Liver (tissue), 9 donors: ENCODE measurements around the gene DERL2. TPM values are rescaled to one million over a fixed set of nuclear protein-coding genes. Genes with fewer than 3 reads are reported as not detected.
A peak's percentile ranks its signal among the peaks of the same experiment; 100 is the strongest.

Experiments used
- DNase-seq: peaks from one replicate; pipeline ENCODE4 v3.0.0-alpha.2; 2017; ENCODE audit warnings: low spot score
- H3K27ac ChIP-seq, 2 donors: one replicate each; pipeline ENCODE4 v1.7.0; 2013; ENCODE audit warnings: inconsistent platforms in 2 of 2, low read length in 2 of 2, control low read depth in 1 of 2, low read depth in 1 of 2, mild to moderate bottlenecking in 1 of 2
- H3K27me3 ChIP-seq, 4 donors: one replicate each; pipeline versions ENCODE4 v1.6.1 to v1.7.0; 2013; ENCODE audit warnings: low read length in 3 of 4, inconsistent platforms in 1 of 4, mild to moderate bottlenecking in 1 of 4, moderate library complexity in 1 of 4; ENCODE audit not compliant: control insufficient read depth in 4 of 4, insufficient read depth in 4 of 4
- H3K36me3 ChIP-seq, 4 donors: one replicate each; pipeline versions ENCODE4 v1.6.1 to v1.7.0; 2013; ENCODE audit warnings: low read length in 3 of 4, mild to moderate bottlenecking in 3 of 4, low read depth in 1 of 4, moderate library complexity in 1 of 4; ENCODE audit not compliant: control insufficient read depth in 4 of 4, insufficient read depth in 3 of 4
- H3K4me1 ChIP-seq, 4 donors: one replicate each; pipeline versions ENCODE4 v1.6.1 to v1.7.0; 2013; ENCODE audit warnings: low read length in 3 of 4, mild to moderate bottlenecking in 3 of 4, moderate library complexity in 1 of 4; ENCODE audit not compliant: control insufficient read depth in 4 of 4, insufficient read depth in 4 of 4
- H3K4me3 ChIP-seq, 3 donors: one replicate each; pipeline versions ENCODE4 v1.6.1 to v1.7.0; 2013; ENCODE audit warnings: low read length in 3 of 3, control low read depth in 1 of 3, low read depth in 1 of 3, mild to moderate bottlenecking in 1 of 3
- H3K9ac ChIP-seq, 2 donors: one replicate each; pipeline ENCODE4 v1.7.0; 2013; ENCODE audit warnings: low read length in 2 of 2, mild to moderate bottlenecking in 2 of 2, moderate library complexity in 2 of 2, control low read depth in 1 of 2, low read depth in 1 of 2
- H3K9me3 ChIP-seq, 4 donors: one replicate each; pipeline versions ENCODE4 v1.6.1 to v1.7.0; 2013; ENCODE audit warnings: low read length in 3 of 4; ENCODE audit not compliant: control insufficient read depth in 4 of 4
- ATF3 ChIP-seq: IDR thresholded peaks from 2 replicates; pipeline ENCODE4 v1.6.1; 2016; ENCODE audit warnings: antibody characterized with exemption
- FOXA1 ChIP-seq: IDR thresholded peaks from 2 replicates; pipeline ENCODE4 v1.6.1; 2016; ENCODE audit warnings: antibody characterized with exemption
- HNF4A ChIP-seq, 2 donors: conservative IDR thresholded peaks; 2 replicates each; pipeline ENCODE4 v1.6.1; 2016; ENCODE audit warnings: antibody characterized with exemption in 2 of 2, mild to moderate bottlenecking in 2 of 2
- HNF4G ChIP-seq: IDR thresholded peaks from 2 replicates; pipeline ENCODE4 v1.6.1; 2016; ENCODE audit warnings: antibody characterized with exemption
- JUND ChIP-seq, 2 donors: IDR thresholded peaks; 2 replicates each; pipeline ENCODE4 v1.6.1; 2016; ENCODE audit warnings: antibody characterized with exemption in 2 of 2
- RAD21 ChIP-seq, 2 donors: IDR thresholded peaks; 2 replicates each; pipeline ENCODE4 v1.6.1; 2016; ENCODE audit warnings: antibody characterized with exemption in 2 of 2, mild to moderate bottlenecking in 2 of 2
- RXRA ChIP-seq, 2 donors: IDR thresholded peaks; 2 replicates each; pipeline ENCODE4 v1.6.1; 2017 to 2018; ENCODE audit warnings: antibody characterized with exemption in 2 of 2, mild to moderate bottlenecking in 1 of 2
- YY1 ChIP-seq: IDR thresholded peaks from 2 replicates; pipeline ENCODE4 v1.6.1; 2016; ENCODE audit warnings: antibody characterized with exemption, mild to moderate bottlenecking
- WGBS: extraction: QIAGEN DNeasy Blood & Tissue Kit; methylation state at CpG from one replicate; pipeline ENCODE4 v1.1.7; 2013; 5-methylcytosine and 5-hydroxymethylcytosine counted together
- polyA plus RNA-seq, 2 donors: library from polyadenylated mRNA; stranded (reverse) in 1 of 2; unstranded in 1 of 2; fragments of 200-250 nt in 1 of 2; fragments of >200 nt in 1 of 2; fragmentation: Nextera tagmentation in 1 of 2; extraction: Ambion mirVana in 1 of 2; gene quantifications; one replicate each; pipeline versions ENCODE4 v1.2.1 to v1.2.3, GENCODE V29; 2013 to 2015
- total RNA-seq, 2 donors: library from RNA; depleted of rRNA; stranded (reverse); fragments of >200 nt; gene quantifications; one replicate each; pipeline ENCODE4 v1.2.3, GENCODE V29; 2014
- TF ChIP-seq, protein P1 (sequence below): fragments of 150-350 bp; IDR thresholded peaks from 2 replicates; pipeline ENCODE4 v1.5.1; 2017; ENCODE audit warnings: improper control_type of control experiment, low read depth, low read length; ENCODE audit not compliant: missing input control
- TF ChIP-seq, protein P2 (sequence below): IDR thresholded peaks from 2 replicates; pipeline ENCODE4 v1.6.1; 2016; ENCODE audit warnings: antibody characterized with exemption, mild to moderate bottlenecking
- donor health status: healthy.
- donor health status: healthy.
- donor health status: healthy.
- donor health status: healthy.
- donor health status: healthy.

The DERL2 gene
- total and polyA plus RNA-seq, 4 donors, result 35.8 to 75.3 (median 45.9) TPM

DNA sequence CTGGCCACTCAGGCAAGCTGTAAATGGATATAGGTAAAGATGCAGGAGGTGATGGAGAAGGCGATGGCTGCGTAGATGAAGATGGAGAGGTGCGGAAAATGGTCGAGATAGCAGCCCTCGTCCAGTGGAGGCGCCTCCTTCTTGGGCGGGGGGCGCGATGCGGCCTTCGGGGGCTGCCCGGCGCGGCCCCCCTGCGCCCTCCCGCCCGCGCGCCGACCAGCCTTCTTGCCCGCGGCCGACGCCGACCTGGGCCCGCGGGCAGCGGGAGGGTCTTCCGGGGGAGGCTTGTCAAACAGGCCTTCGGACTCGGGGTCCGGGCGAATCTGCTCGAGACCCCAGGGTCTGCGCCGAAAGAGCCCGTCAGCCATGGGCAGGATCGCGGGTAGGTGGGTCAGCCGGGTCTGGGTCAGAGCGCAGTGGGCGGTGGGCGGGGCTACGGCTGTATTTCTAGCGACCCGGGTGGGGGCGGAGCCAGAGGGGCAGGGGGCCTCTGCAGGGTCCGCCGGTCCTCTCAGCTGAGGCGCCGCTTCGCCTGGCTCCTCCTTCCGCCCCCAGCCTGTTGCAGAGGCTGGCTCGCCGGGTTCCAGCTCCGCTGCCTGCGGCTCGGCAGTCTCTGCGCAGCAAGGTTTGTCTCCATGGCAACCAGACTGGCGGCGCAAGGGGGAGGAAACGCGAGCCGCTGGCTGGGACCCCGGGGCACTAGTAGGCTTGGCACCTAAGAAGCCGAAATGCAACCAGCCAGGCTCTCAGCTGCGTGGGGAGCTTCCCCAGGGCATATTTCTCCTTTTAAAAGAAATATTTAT is 14.8 kb upstream of the DERL2 start:
- H3K4me1 ChIP-seq, result peaks cover 0 to 10% (median 0%) of the 10 kb centered on the region in 4 donors
- H3K9ac ChIP-seq, result no peak overlapping the region
- no peak overlapping the region for H3K27ac ChIP-seq
- peak; percentile 73 for DNase-seq
- peaks cover 0 to 4% (median 2%) of the 10 kb centered on the region in 4 donors for H3K27me3 ChIP-seq
- H3K9me3 ChIP-seq, result peaks cover 0 to 2% (median 1%) of the 10 kb centered on the region in 4 donors
- TF ChIP-seq FOXA1 (no peak), YY1 (no peak), JUND (IDR thresholded peaks at IDR 0.05) (no peak), RAD21 (IDR thresholded peaks at IDR 0.05) (no peak), HNF4A (conservative IDR thresholded peaks at IDR 0.05) (no peak)
- TF ChIP-seq, protein P1, sequence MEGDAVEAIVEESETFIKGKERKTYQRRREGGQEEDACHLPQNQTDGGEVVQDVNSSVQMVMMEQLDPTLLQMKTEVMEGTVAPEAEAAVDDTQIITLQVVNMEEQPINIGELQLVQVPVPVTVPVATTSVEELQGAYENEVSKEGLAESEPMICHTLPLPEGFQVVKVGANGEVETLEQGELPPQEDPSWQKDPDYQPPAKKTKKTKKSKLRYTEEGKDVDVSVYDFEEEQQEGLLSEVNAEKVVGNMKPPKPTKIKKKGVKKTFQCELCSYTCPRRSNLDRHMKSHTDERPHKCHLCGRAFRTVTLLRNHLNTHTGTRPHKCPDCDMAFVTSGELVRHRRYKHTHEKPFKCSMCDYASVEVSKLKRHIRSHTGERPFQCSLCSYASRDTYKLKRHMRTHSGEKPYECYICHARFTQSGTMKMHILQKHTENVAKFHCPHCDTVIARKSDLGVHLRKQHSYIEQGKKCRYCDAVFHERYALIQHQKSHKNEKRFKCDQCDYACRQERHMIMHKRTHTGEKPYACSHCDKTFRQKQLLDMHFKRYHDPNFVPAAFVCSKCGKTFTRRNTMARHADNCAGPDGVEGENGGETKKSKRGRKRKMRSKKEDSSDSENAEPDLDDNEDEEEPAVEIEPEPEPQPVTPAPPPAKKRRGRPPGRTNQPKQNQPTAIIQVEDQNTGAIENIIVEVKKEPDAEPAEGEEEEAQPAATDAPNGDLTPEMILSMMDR, result no peak
- TF ChIP-seq, protein P2, sequence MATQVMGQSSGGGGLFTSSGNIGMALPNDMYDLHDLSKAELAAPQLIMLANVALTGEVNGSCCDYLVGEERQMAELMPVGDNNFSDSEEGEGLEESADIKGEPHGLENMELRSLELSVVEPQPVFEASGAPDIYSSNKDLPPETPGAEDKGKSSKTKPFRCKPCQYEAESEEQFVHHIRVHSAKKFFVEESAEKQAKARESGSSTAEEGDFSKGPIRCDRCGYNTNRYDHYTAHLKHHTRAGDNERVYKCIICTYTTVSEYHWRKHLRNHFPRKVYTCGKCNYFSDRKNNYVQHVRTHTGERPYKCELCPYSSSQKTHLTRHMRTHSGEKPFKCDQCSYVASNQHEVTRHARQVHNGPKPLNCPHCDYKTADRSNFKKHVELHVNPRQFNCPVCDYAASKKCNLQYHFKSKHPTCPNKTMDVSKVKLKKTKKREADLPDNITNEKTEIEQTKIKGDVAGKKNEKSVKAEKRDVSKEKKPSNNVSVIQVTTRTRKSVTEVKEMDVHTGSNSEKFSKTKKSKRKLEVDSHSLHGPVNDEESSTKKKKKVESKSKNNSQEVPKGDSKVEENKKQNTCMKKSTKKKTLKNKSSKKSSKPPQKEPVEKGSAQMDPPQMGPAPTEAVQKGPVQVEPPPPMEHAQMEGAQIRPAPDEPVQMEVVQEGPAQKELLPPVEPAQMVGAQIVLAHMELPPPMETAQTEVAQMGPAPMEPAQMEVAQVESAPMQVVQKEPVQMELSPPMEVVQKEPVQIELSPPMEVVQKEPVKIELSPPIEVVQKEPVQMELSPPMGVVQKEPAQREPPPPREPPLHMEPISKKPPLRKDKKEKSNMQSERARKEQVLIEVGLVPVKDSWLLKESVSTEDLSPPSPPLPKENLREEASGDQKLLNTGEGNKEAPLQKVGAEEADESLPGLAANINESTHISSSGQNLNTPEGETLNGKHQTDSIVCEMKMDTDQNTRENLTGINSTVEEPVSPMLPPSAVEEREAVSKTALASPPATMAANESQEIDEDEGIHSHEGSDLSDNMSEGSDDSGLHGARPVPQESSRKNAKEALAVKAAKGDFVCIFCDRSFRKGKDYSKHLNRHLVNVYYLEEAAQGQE, result no peak
- H3K36me3 ChIP-seq, result no peaks in the 10 kb centered on the region
- WGBS, result 3% methylated on average over 67 of the region's 67 CpGs
- peak overlapping the region in 1 of 3 donors; percentile 48 for H3K4me3 ChIP-seq

DNA sequence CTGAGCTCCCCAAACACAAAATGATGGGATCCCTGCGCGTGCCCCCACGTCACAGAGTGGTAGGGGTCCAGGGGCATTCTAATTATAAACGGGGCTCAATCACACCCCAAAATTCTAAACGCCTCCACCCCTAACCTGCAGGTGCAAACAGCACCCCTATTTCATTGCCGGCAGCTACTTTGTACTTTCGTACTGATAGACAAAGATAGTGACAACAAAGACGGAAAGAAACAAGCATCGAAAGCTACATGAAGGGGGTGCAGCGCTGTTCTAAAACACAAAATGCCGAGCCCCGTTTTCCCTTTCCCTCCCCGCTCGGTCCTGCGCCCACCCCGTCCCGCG is 14.2 kb upstream of the DERL2 start:
- Histone ChIP-seq H3K36me3 (no peaks in the 10 kb centered on the region), H3K4me1 (peaks cover 0 to 10% (median 0%) of the 10 kb centered on the region in 4 donors), H3K27me3 (peaks cover 0 to 4% (median 2%) of the 10 kb centered on the region in 4 donors), H3K27ac (no peak overlapping the region), H3K4me3 (peak overlapping the region in 1 of 3 donors; percentile 48), H3K9me3 (peaks cover 0 to 4% (median 3%) of the 10 kb centered on the region in 4 donors), H3K9ac (no peak overlapping the region)
- 6% methylated on average over 18 of the region's 18 CpGs for WGBS
- TF ChIP-seq HNF4G, result no peak
- TF ChIP-seq FOXA1, result no peak
- no peak for TF ChIP-seq RAD21 (IDR thresholded peaks at IDR 0.05)
- no peak for TF ChIP-seq RXRA (IDR thresholded peaks at IDR 0.05)
- no peak for TF ChIP-seq ATF3
- no peak for TF ChIP-seq JUND (IDR thresholded peaks at IDR 0.05)
- no peak for DNase-seq
